GM23338 (cell line): Measurements from ENCODE around the gene TMEM179B.

Experiments used
- CREB1 ChIP-seq: fragments of 250-450 bp; sonication (Bioruptor Pico); IDR thresholded peaks from 2 replicates; pipeline ENCODE4 v1.5.0; 2020; ENCODE audit warnings: low read depth, mild to moderate bottlenecking, moderate library complexity
- EZH2 ChIP-seq: fragments of 200-600 bp; sonication (generic); IDR thresholded peaks from one replicate; pipeline ENCODE4 v1.8.0; 2017; ENCODE audit warnings: antibody characterized with exemption, mild to moderate bottlenecking, low read depth; ENCODE audit not compliant: unreplicated experiment
- EZH2phosphoT487 ChIP-seq: fragments of 200-600 bp; sonication (generic); IDR thresholded peaks from one replicate; pipeline ENCODE4 v1.8.1; 2018; ENCODE audit warnings: antibody characterized with exemption; ENCODE audit not compliant: unreplicated experiment
- POLR2AphosphoS5 ChIP-seq: IDR thresholded peaks from 2 replicates; pipeline ENCODE4 v1.6.1; 2016; ENCODE audit warnings: antibody characterized with exemption, low read depth
- REST ChIP-seq: IDR thresholded peaks from one replicate; pipeline ENCODE4 v1.6.1; 2018; ENCODE audit warnings: antibody characterized with exemption; ENCODE audit not compliant: unreplicated experiment
- ZNF331 ChIP-seq: fragments of 250-450 bp; sonication (Bioruptor Pico); IDR thresholded peaks from 2 replicates; pipeline ENCODE4 v1.5.0; 2020; ENCODE audit warnings: low read depth, mild to moderate bottlenecking, moderate library complexity
- TF ChIP-seq, protein P1 (sequence below), 2 experiments: fragments of 200-600 bp in 1 of 2; sonication (generic) in 1 of 2; conservative IDR thresholded peaks; 2 replicates each; pipeline versions ENCODE4 v1.5.1 to v1.6.1; 2016 to 2017; ENCODE audit warnings: antibody characterized with exemption in 2 of 2, low read depth in 2 of 2, mild to moderate bottlenecking in 2 of 2, moderate library complexity in 1 of 2

DNA sequence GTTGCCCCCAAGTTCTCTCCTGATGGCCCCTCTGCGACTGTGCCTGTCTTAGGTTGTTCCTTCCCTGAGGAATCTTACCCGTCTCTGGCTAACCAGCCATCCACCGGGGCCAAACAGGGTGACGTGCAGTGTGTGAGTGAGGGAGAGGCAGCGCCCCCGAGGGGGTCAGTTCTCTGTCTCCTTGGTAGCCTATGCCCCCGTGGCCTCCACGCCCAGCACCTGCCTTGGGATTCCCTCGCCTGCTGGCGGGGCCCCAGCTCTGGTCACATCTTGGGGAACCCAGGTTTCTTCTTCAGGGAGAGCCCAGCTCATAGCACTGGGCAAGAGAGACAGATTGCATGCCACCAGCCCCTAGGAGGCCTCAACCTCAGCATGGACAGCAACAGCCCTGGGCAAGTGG lies 12.3 kb downstream of the TMEM179B start:
- TF ChIP-seq EZH2 = no peak
- TF ChIP-seq, protein P1, sequence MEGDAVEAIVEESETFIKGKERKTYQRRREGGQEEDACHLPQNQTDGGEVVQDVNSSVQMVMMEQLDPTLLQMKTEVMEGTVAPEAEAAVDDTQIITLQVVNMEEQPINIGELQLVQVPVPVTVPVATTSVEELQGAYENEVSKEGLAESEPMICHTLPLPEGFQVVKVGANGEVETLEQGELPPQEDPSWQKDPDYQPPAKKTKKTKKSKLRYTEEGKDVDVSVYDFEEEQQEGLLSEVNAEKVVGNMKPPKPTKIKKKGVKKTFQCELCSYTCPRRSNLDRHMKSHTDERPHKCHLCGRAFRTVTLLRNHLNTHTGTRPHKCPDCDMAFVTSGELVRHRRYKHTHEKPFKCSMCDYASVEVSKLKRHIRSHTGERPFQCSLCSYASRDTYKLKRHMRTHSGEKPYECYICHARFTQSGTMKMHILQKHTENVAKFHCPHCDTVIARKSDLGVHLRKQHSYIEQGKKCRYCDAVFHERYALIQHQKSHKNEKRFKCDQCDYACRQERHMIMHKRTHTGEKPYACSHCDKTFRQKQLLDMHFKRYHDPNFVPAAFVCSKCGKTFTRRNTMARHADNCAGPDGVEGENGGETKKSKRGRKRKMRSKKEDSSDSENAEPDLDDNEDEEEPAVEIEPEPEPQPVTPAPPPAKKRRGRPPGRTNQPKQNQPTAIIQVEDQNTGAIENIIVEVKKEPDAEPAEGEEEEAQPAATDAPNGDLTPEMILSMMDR (conservative IDR thresholded peaks at IDR 0.05; ENCODE audit: low read depth in 2 of 2) = no peak
- no peak for TF ChIP-seq POLR2AphosphoS5
- TF ChIP-seq REST = no peak
- TF ChIP-seq CREB1 = no peak
- TF ChIP-seq ZNF331 (CRISPR knock-in tag) = no peak
- TF ChIP-seq EZH2phosphoT487 = no peak
